HCT116 (cell line): ENCODE data around the gene DHODH. TPM values are rescaled to one million over a fixed set of nuclear protein-coding genes. Genes with fewer than 3 reads are reported as not detected.
"Not testable (repeated sequence)": the region's sequence is repeated elsewhere in the genome, so short reads cannot be mapped to it uniquely, and the experiment has no call there.

Experiments
- ATAC-seq: fragments of 200-7000 bp; cut with Tn5 transposase; 2 replicates; pipeline ENCODE4 v1.9.1; 2020; ENCODE audit warnings: mild to moderate bottlenecking, moderate library complexity
- BruUV-seq: library from RNA; stranded (reverse); fragments of 400-500 nt; replicated peaks from 2 replicates; lab custom pipeline; 2021; lab: Mats Ljungman, UMichigan
- CTCF ChIA-PET: fragments of 300-600 bp; sonication (Branson Sonifier 250); formaldehyde crosslinking; loops from one replicate; lab custom pipeline; 2021; ENCODE audit warnings: antibody characterized with exemption; lab: Charles Lee
- POLR2A ChIA-PET: fragments of 300-600, 350-600 bp; sonication (Branson Sonifier 250); formaldehyde crosslinking; loops from one replicate; lab custom pipeline; 2021; ENCODE audit warnings: antibody characterized with exemption; lab: Charles Lee
- RAD21 ChIA-PET, 2 experiments: fragments of 300-600 bp; sonication (Branson Sonifier 250); formaldehyde crosslinking; loops; one replicate each; lab custom pipeline; 2023; ENCODE audit warnings: low total read pairs in 2 of 2; ENCODE audit not compliant: uncharacterized antibody in 2 of 2, unreplicated experiment in 2 of 2, low non-redundant PET in 1 of 2; lab: Charles Lee
- DNase-seq: peaks from one replicate; pipeline ENCODE4 v3.0.0-alpha.2; 2010; ENCODE audit warnings: low read depth, low spot score
- H2AFZ ChIP-seq: fragments of 200-600 bp; shearing (Covaris generic), sonication (generic); 2 replicates; pipeline ENCODE4 v1.6.1; 2017; ENCODE audit warnings: low read depth, mixed run types, mixed read lengths, antibody characterized with exemption, low read length; ENCODE audit not compliant: poor library complexity, severe bottlenecking
- H3K27ac ChIP-seq: 2 replicates; pipeline ENCODE4 v1.5.1; 2012; ENCODE audit warnings: low read depth, low read length
- H3K27me3 ChIP-seq: fragments of 200-600 bp; sonication (generic); 2 replicates; pipeline ENCODE4 v1.6.1; 2016; ENCODE audit warnings: mixed run types, low read length, mixed read lengths; ENCODE audit not compliant: insufficient read depth
- H3K36me3 ChIP-seq, 2 experiments: fragments of 200-500 bp in 1 of 2; fragments of 200-600 bp in 1 of 2; sonication (Bioruptor generic) in 1 of 2; sonication (generic) in 1 of 2; 2 replicates each; pipeline versions ENCODE4 v1.5.1 to v1.6.1; 2014 to 2016; ENCODE audit warnings: low read length in 2 of 2, inconsistent platforms in 1 of 2, mixed read lengths in 1 of 2, mixed run types in 1 of 2; ENCODE audit not compliant: insufficient read depth in 2 of 2, control insufficient read depth in 1 of 2
- H3K4me1 ChIP-seq, 2 experiments: fragments of 200-600 bp in 1 of 2; sonication (generic) in 1 of 2; 2 replicates each; pipeline versions ENCODE4 v1.5.1 to v1.6.1; 2012 to 2017; ENCODE audit warnings: low read length in 2 of 2, inconsistent platforms in 1 of 2, mild to moderate bottlenecking in 1 of 2, mixed read lengths in 1 of 2, mixed run types in 1 of 2, moderate library complexity in 1 of 2; ENCODE audit not compliant: insufficient read depth in 2 of 2, control insufficient read depth in 1 of 2
- H3K4me2 ChIP-seq: fragments of 200-600 bp; sonication (generic); 2 replicates; pipeline ENCODE4 v1.6.1; 2017; ENCODE audit warnings: mixed run types, low read length, mixed read lengths
- H3K4me3 ChIP-seq, 2 experiments: fragments of 200-600 bp in 1 of 2; sonication (generic) in 1 of 2; replicated peaks in 1 of 2; 2 replicates each; pipeline ENCODE4 v1.5.1; 2011 to 2016; ENCODE audit warnings: low read length in 2 of 2, control low read depth in 1 of 2, low read depth in 1 of 2, mild to moderate bottlenecking in 1 of 2, mixed read lengths in 1 of 2, mixed run types in 1 of 2
- H3K79me2 ChIP-seq: fragments of 200-600 bp; sonication (generic); 2 replicates; pipeline ENCODE4 v1.6.1; 2017; ENCODE audit warnings: mild to moderate bottlenecking, mixed run types, low read length, moderate library complexity, mixed read lengths; ENCODE audit not compliant: insufficient read depth
- H3K9ac ChIP-seq: fragments of 200-600 bp; sonication (generic); 2 replicates; pipeline ENCODE4 v1.6.1; 2016; ENCODE audit warnings: low read length, mixed read lengths
- H3K9me2 ChIP-seq: fragments of 200-600 bp; sonication (generic), shearing (Covaris generic); 2 replicates; pipeline ENCODE4 v1.6.1; 2017; ENCODE audit warnings: mixed run types, mild to moderate bottlenecking, moderate library complexity; ENCODE audit not compliant: insufficient read depth
- H3K9me3 ChIP-seq, 2 experiments: fragments of 200-500 bp in 1 of 2; fragments of 200-600 bp in 1 of 2; sonication (Bioruptor generic) in 1 of 2; sonication (generic) in 1 of 2; 2 replicates each; pipeline ENCODE4 v1.6.1; 2014 to 2017; ENCODE audit warnings: low read length in 2 of 2, mixed read lengths in 2 of 2, inconsistent platforms in 1 of 2, low read depth in 1 of 2, mild to moderate bottlenecking in 1 of 2, mixed run types in 1 of 2, moderate library complexity in 1 of 2; ENCODE audit not compliant: control insufficient read depth in 1 of 2, insufficient read depth in 1 of 2
- H4K20me1 ChIP-seq: fragments of 200-600 bp; sonication (generic), shearing (Covaris generic); 2 replicates; pipeline ENCODE4 v1.6.1; 2017; ENCODE audit warnings: mixed run types, mild to moderate bottlenecking, moderate library complexity; ENCODE audit not compliant: insufficient read depth
- ATF3 ChIP-seq: IDR thresholded peaks from 2 replicates; pipeline ENCODE4 v1.6.1; 2012
- CEBPB ChIP-seq: IDR thresholded peaks from 2 replicates; pipeline ENCODE4 v1.6.1; 2012; ENCODE audit warnings: low read depth
- FOSL1 ChIP-seq: IDR thresholded peaks from 2 replicates; pipeline ENCODE4 v1.6.1; 2012; ENCODE audit warnings: low read depth
- POLR2AphosphoS5 ChIP-seq: IDR thresholded peaks from 2 replicates; pipeline ENCODE4 v1.6.1; 2011; ENCODE audit warnings: mild to moderate bottlenecking, low read depth, low read length, moderate library complexity
- RAD21 ChIP-seq: IDR thresholded peaks from 2 replicates; pipeline ENCODE4 v1.6.1; 2012; ENCODE audit warnings: low read depth, mild to moderate bottlenecking
- SIN3A ChIP-seq: IDR thresholded peaks from 2 replicates; pipeline ENCODE4 v1.6.1; 2012; ENCODE audit warnings: low read depth
- TCF7L2 ChIP-seq: IDR thresholded peaks from 2 replicates; pipeline ENCODE4 v1.7.0; 2011; ENCODE audit warnings: borderline replicate concordance, inconsistent platforms; ENCODE audit not compliant: insufficient read depth, insufficient read length; ENCODE audit errors: extremely low read depth
- YY1 ChIP-seq: IDR thresholded peaks from 2 replicates; pipeline ENCODE4 v1.6.1; 2011; ENCODE audit warnings: low read length, low read depth, moderate library complexity, mild to moderate bottlenecking; ENCODE audit not compliant: insufficient replicate concordance; ENCODE audit errors: extremely low read depth
- ZFX ChIP-seq: fragments of 450-650 bp; IDR thresholded peaks from 2 replicates; pipeline ENCODE4 v1.6.1; 2017
- intact Hi-C: fragments of 100-400 bp; cut with micrococcal nuclease; formaldehyde crosslinking; loops from 2 replicates; pipeline ENCODE4 v1.10.0; 2022
- total RNA-seq: library from RNA; stranded (reverse); gene quantifications from one replicate; pipeline ENCODE4 v1.2.1, GENCODE V29; 2021; ENCODE audit not compliant: unreplicated experiment

DHODH gene
- total RNA-seq, 1 experiment from 2014 or later: 22.1 TPM

GRCh38 chr16:72054254-72054847 lies 45.8 kb downstream of the DHODH start, which contains the start of gene HP:
HP (plus strand) TSS chr16:72054505; CDS start chr16:72054653, 148 bp downstream.
- H3K4me3 ChIP-seq, POLR2A ChIA-PET, DNase-seq, H3K27ac ChIP-seq, intact Hi-C loops, H3K4me2 ChIP-seq, RAD21 ChIA-PET, H3K36me3 ChIP-seq, H3K9me2 ChIP-seq, H3K4me1 ChIP-seq, H3K9ac ChIP-seq, H4K20me1 ChIP-seq, H2AFZ ChIP-seq, H3K9me3 ChIP-seq, ATAC-seq, H3K79me2 ChIP-seq, BruUV-seq: not testable (repeated sequence)
- peaks cover 13% of the 10 kb centered on the region; the same call in 1 of the 2 replicates for H3K27me3 ChIP-seq
- CTCF ChIA-PET: interaction anchor here (1.2 kb wide), 1 partner anchor 9 kb away, joined by 4 read pairs; the partner anchor contains the start of gene HPR

DNA sequence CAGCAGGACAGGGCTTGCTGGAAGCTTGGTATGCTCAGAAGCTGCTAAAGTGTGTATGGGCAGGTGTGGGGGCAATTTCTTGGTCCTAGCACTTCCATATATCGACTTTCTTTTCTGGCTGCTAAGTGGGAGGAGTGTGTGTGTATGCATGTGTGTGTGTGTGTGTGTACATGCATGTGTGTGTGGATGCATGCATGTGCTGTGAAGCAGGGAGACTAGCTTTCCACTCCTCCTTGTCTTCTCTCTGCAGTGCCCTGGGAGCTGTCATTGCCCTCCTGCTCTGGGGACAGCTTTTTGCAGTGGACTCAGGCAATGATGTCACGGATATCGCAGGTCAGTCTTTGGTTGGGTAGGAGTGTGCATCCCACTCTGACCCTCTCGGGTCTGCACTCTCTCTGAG lies 47.4 kb downstream of the DHODH start:
- H3K27ac ChIP-seq: no peak overlapping the region
- no TSS peak for BruUV-seq
- H3K4me1 ChIP-seq: no peaks in the 10 kb centered on the region
- ATAC-seq (no peak), DNase-seq (no peak)
- intact Hi-C loops: no loop called here
- H3K36me3 ChIP-seq: no peaks in the 10 kb centered on the region
- TF ChIP-seq CEBPB (no peak), ATF3 (no peak), ZFX (no peak), RAD21 (no peak), POLR2AphosphoS5 (no peak), FOSL1 (no peak), YY1 (no peak), SIN3A (no peak), TCF7L2 (no peak)
- H3K9me2 ChIP-seq: no peaks in the 10 kb centered on the region
- H3K9me3 ChIP-seq: no peaks in the 10 kb centered on the region
- H4K20me1 ChIP-seq: no peaks in the 10 kb centered on the region
- H3K79me2 ChIP-seq: no peaks in the 10 kb centered on the region
- no peak overlapping the region for H3K9ac ChIP-seq
- H3K4me2 ChIP-seq: no peak overlapping the region
- no peak overlapping the region for H2AFZ ChIP-seq
- peaks cover 10% of the 10 kb centered on the region; the same call in 1 of the 2 replicates for H3K27me3 ChIP-seq
- ChIA-PET CTCF (no interaction called here), POLR2A (no interaction called here), RAD21 (no interaction called here)
- no peak overlapping the region for H3K4me3 ChIP-seq

GRCh38 chr16:72057313-72057712 lies 48.8 kb downstream of the DHODH start:
- H3K79me2 ChIP-seq, CTCF ChIA-PET, ATAC-seq, POLR2A ChIA-PET, H3K9me2 ChIP-seq, H3K4me2 ChIP-seq, H3K9ac ChIP-seq, RAD21 ChIA-PET, H4K20me1 ChIP-seq, DNase-seq, H3K9me3 ChIP-seq, H3K4me3 ChIP-seq, H3K4me1 ChIP-seq, H3K27ac ChIP-seq, H3K36me3 ChIP-seq, H2AFZ ChIP-seq, BruUV-seq, intact Hi-C loops: not testable (repeated sequence)
- peaks cover 13% of the 10 kb centered on the region for H3K27me3 ChIP-seq
